ENCODE results near the gene UQCRH. TPM values are rescaled to one million over a fixed set of nuclear protein-coding genes. Genes with fewer than 3 reads are reported as not detected.
"Not testable (repeated sequence)": the region's sequence is repeated elsewhere in the genome, so short reads cannot be mapped to it uniquely, and the experiment has no call there.

The UQCRH gene
- total RNA-seq, 2 donors from 2014 or later, result 375 to 400 TPM

GRCh38 chr1:46319960-46320914 is 16.7 kb downstream of the UQCRH start:
- not testable (repeated sequence) for H3K9ac ChIP-seq (ENCODE audit: extremely low read depth, low read length, poor library complexity, severe bottlenecking); DNase-seq; H3K9me3 Mint-ChIP-seq; H3K4me1 ChIP-seq (ENCODE audit: control insufficient read depth, insufficient read depth, low read length); H3K9me3 ChIP-seq (ENCODE audit: control insufficient read depth, low read length); H3K4me3 ChIP-seq (ENCODE audit: low read length); H3K27ac ChIP-seq (ENCODE audit: low read depth, low read length); H3K27me3 Mint-ChIP-seq (ENCODE audit: insufficient read depth); H3K4me3 Mint-ChIP-seq; H3K27me3 ChIP-seq (ENCODE audit: control insufficient read depth, insufficient read depth, low read length, poor library complexity, severe bottlenecking)
- peaks cover 21% of the 10 kb centered on the region for H3K36me3 Mint-ChIP-seq (ENCODE audit: low read depth)
- peaks cover 17% of the 10 kb centered on the region for H3K4me1 Mint-ChIP-seq
- peaks cover 16% of the 10 kb centered on the region for H3K36me3 ChIP-seq (ENCODE audit: control insufficient read depth, insufficient read depth, low read length)
- H3K27ac Mint-ChIP-seq, result peak overlapping the region; percentile 89
- WGBS, 2 experiments (ENCODE audit: insufficient coverage in 1 of 2, insufficient read length in 1 of 2), result 76 to 94% methylated on average over 3 to 8 of the region's 13 CpGs

DNA sequence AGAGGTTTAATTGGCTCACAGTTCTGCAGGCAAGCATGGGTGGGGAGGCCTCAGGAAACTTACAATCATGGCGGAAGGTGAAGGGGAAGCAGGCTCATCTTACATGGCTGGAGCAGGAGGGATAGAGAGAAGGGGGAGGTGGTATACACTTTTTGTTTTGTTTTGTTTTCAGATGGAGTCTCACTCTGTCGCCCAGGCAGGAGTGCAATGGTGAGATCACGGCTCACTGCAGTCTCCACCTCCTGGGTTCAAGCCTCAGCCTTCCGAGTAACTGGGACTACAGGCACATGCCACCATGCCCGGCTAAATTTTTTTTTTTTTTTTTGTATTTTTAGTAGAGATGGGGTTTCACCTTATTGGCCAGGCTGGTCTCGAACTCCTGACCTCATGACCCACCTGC is 18.7 kb downstream of the UQCRH start:
- H3K4me1 Mint-ChIP-seq, result peaks cover 17% of the 10 kb centered on the region
- not testable (repeated sequence) for H3K9me3 ChIP-seq (ENCODE audit: control insufficient read depth, low read length); H3K9ac ChIP-seq (ENCODE audit: extremely low read depth, low read length, poor library complexity, severe bottlenecking); H3K4me3 Mint-ChIP-seq; H3K9me3 Mint-ChIP-seq; H3K27ac Mint-ChIP-seq; H3K27ac ChIP-seq (ENCODE audit: low read depth, low read length); H3K27me3 Mint-ChIP-seq (ENCODE audit: insufficient read depth); H3K27me3 ChIP-seq (ENCODE audit: control insufficient read depth, insufficient read depth, low read length, poor library complexity, severe bottlenecking); DNase-seq; H3K4me1 ChIP-seq (ENCODE audit: control insufficient read depth, insufficient read depth, low read length); H3K36me3 ChIP-seq (ENCODE audit: control insufficient read depth, insufficient read depth, low read length); H3K4me3 ChIP-seq (ENCODE audit: low read length)
- 94 to 95% methylated on average over 4 to 6 of the region's 6 CpGs for WGBS, 2 experiments (ENCODE audit: insufficient coverage in 1 of 2, insufficient read length in 1 of 2)
- peaks cover 12% of the 10 kb centered on the region for H3K36me3 Mint-ChIP-seq (ENCODE audit: low read depth)

DNA sequence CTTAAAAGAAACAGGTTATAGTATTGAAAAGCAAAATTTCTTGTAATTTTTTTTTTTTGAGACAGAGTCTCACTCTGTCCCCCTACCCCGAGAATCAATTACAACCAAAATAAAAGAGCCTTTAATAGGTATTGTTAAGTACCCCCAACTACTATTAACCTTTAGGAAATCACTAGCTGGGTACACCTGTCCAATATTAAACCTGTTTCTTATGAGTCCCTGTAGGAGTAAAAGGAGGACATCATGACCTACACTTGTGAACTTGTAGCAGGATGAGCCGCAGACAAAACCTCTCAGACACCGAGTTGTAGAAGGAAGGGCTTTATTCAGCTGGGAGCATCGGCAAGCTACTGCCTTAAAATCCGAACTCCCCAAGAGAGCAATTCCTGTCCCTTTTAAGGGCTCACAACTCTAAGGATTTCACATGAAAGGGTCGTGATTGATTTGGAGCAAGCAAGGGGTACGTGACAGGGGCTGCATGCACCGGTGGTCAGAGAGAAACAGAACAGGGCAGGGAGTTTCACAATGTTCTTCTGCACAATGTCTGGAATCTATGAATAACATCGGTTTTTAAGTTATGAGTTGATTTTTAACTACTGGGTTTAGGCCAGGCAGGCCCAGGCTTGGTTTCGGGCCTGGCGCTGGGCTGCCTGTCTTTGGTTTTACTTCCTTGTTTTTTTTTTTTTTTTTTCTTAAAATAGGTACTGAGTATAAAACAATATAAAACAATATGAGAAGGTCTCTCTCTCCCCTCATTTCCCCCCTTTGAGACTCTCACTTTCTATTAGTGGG is 22.0 kb downstream of the UQCRH start:
- 96 to 97% methylated on average over 5 to 8 of the region's 11 CpGs for WGBS, 2 experiments (ENCODE audit: insufficient coverage in 1 of 2, insufficient read length in 1 of 2)
- H3K27ac Mint-ChIP-seq, result not testable (repeated sequence)

GRCh38 chr1:46328182-46328581 is 24.7 kb downstream of the UQCRH start:
- not testable (repeated sequence) for H3K4me3 Mint-ChIP-seq; H3K4me1 ChIP-seq (ENCODE audit: control insufficient read depth, insufficient read depth, low read length); H3K27me3 ChIP-seq (ENCODE audit: control insufficient read depth, insufficient read depth, low read length, poor library complexity, severe bottlenecking); H3K27ac Mint-ChIP-seq; H3K9ac ChIP-seq (ENCODE audit: extremely low read depth, low read length, poor library complexity, severe bottlenecking); H3K27me3 Mint-ChIP-seq (ENCODE audit: insufficient read depth); H3K4me3 ChIP-seq (ENCODE audit: low read length); H3K9me3 Mint-ChIP-seq; H3K27ac ChIP-seq (ENCODE audit: low read depth, low read length); H3K9me3 ChIP-seq (ENCODE audit: control insufficient read depth, low read length); H3K36me3 ChIP-seq (ENCODE audit: control insufficient read depth, insufficient read depth, low read length); H3K36me3 Mint-ChIP-seq (ENCODE audit: low read depth); DNase-seq
- 86 to 91% methylated on average over 4 to 7 of the region's 7 CpGs for WGBS, 2 experiments (ENCODE audit: insufficient coverage in 1 of 2, insufficient read length in 1 of 2)
- H3K4me1 Mint-ChIP-seq, result peaks cover 15% of the 10 kb centered on the region

More for the DNA sequence above, 22.0 kb downstream of the UQCRH start:
- H3K9ac ChIP-seq (ENCODE audit: extremely low read depth, low read length, poor library complexity, severe bottlenecking); H3K36me3 Mint-ChIP-seq (ENCODE audit: low read depth); H3K4me1 ChIP-seq (ENCODE audit: control insufficient read depth, insufficient read depth, low read length); H3K27ac ChIP-seq (ENCODE audit: low read depth, low read length); H3K9me3 Mint-ChIP-seq; H3K4me3 ChIP-seq (ENCODE audit: low read length); H3K4me3 Mint-ChIP-seq; H3K9me3 ChIP-seq (ENCODE audit: control insufficient read depth, low read length); H3K36me3 ChIP-seq (ENCODE audit: control insufficient read depth, insufficient read depth, low read length); DNase-seq; H3K27me3 ChIP-seq (ENCODE audit: control insufficient read depth, insufficient read depth, low read length, poor library complexity, severe bottlenecking); H3K27me3 Mint-ChIP-seq (ENCODE audit: insufficient read depth): not testable (repeated sequence)
- peaks cover 21% of the 10 kb centered on the region for H3K4me1 Mint-ChIP-seq

GRCh38 chr1:46329807-46330206 is 26.3 kb downstream of the UQCRH start:
- H3K4me1 Mint-ChIP-seq, result peaks cover 15% of the 10 kb centered on the region
- H3K36me3 Mint-ChIP-seq (ENCODE audit: low read depth); H3K4me3 ChIP-seq (ENCODE audit: low read length); H3K36me3 ChIP-seq (ENCODE audit: control insufficient read depth, insufficient read depth, low read length); H3K4me1 ChIP-seq (ENCODE audit: control insufficient read depth, insufficient read depth, low read length); H3K27me3 ChIP-seq (ENCODE audit: control insufficient read depth, insufficient read depth, low read length, poor library complexity, severe bottlenecking); H3K27ac Mint-ChIP-seq; H3K9ac ChIP-seq (ENCODE audit: extremely low read depth, low read length, poor library complexity, severe bottlenecking); DNase-seq; H3K4me3 Mint-ChIP-seq; H3K27ac ChIP-seq (ENCODE audit: low read depth, low read length); H3K9me3 ChIP-seq (ENCODE audit: control insufficient read depth, low read length); H3K9me3 Mint-ChIP-seq; H3K27me3 Mint-ChIP-seq (ENCODE audit: insufficient read depth): not testable (repeated sequence)
- 63 to 72% methylated on average over 3 to 5 of the region's 7 CpGs for WGBS, 2 experiments (ENCODE audit: insufficient coverage in 1 of 2, insufficient read length in 1 of 2)

GRCh38 chr1:46330381-46330780 is 26.9 kb downstream of the UQCRH start:
- not testable (repeated sequence) for H3K9me3 ChIP-seq (ENCODE audit: control insufficient read depth, low read length); DNase-seq; H3K36me3 ChIP-seq (ENCODE audit: control insufficient read depth, insufficient read depth, low read length); H3K4me3 Mint-ChIP-seq; H3K4me3 ChIP-seq (ENCODE audit: low read length); H3K9me3 Mint-ChIP-seq; H3K9ac ChIP-seq (ENCODE audit: extremely low read depth, low read length, poor library complexity, severe bottlenecking); H3K27me3 Mint-ChIP-seq (ENCODE audit: insufficient read depth); H3K27ac ChIP-seq (ENCODE audit: low read depth, low read length); H3K27me3 ChIP-seq (ENCODE audit: control insufficient read depth, insufficient read depth, low read length, poor library complexity, severe bottlenecking); H3K36me3 Mint-ChIP-seq (ENCODE audit: low read depth); H3K4me1 ChIP-seq (ENCODE audit: control insufficient read depth, insufficient read depth, low read length)
- H3K27ac Mint-ChIP-seq, result peak overlapping the region; percentile 30
- 82 to 100% methylated on average over 2 of the region's 2 CpGs for WGBS, 2 experiments (ENCODE audit: insufficient coverage in 1 of 2, insufficient read length in 1 of 2)
- peaks cover 15% of the 10 kb centered on the region for H3K4me1 Mint-ChIP-seq

All from endodermal cell (in vitro differentiated cells).